ENCODE data around the gene TRIP10. TPM values are rescaled to one million over a fixed set of nuclear protein-coding genes. Genes with fewer than 3 reads are reported as not detected.

The TRIP10 gene
- total and polyA plus RNA-seq, 2 of the 13 experiments (the other 11 are each of a cell fraction or from before 2014, with no cell fraction given), result 32.5 to 33.2 TPM

GRCh38 chr19:6737873-6738786 is 1.4 kb upstream of the TRIP10 start (continued):
- TF ChIP-seq ZNF512B (CRISPR knock-in tag; IDR thresholded peaks at IDR 0.05; ENCODE audit: borderline replicate concordance), result 0 out of 2 replicates have a peak, but pooled peaks have one; percentile 44
- TF ChIP-seq ZNF20 (CRISPR knock-in tag; IDR thresholded peaks at IDR 0.05), result no peak
- no peak for TF ChIP-seq RORA (CRISPR knock-in tag; IDR thresholded peaks at IDR 0.05)
- no peak for TF ChIP-seq ZNF460 (CRISPR knock-in tag; IDR thresholded peaks at IDR 0.05; ENCODE audit: borderline replicate concordance)
- TF ChIP-seq, protein P1, sequence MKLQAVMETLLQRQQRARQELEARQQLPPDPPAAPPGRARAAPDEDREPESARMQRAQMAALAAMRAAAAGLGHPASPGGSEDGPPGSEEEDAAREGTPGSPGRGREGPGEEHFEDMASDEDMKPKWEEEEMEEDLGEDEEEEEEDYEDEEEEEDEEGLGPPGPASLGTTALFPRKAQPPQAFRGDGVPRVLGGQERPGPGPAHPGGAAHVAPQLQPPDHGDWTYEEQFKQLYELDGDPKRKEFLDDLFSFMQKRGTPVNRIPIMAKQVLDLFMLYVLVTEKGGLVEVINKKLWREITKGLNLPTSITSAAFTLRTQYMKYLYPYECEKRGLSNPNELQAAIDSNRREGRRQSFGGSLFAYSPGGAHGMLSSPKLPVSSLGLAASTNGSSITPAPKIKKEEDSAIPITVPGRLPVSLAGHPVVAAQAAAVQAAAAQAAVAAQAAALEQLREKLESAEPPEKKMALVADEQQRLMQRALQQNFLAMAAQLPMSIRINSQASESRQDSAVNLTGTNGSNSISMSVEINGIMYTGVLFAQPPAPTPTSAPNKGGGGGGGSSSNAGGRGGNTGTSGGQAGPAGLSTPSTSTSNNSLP (IDR thresholded peaks at IDR 0.05; ENCODE audit: low read depth, low read length), result no peak
- TF ChIP-seq ZNF790 (CRISPR knock-in tag; IDR thresholded peaks at IDR 0.05; ENCODE audit: borderline replicate concordance), result no peak
- no peak for TF ChIP-seq ZNF746 (CRISPR knock-in tag; IDR thresholded peaks at IDR 0.05)
- TF ChIP-seq POGK (CRISPR knock-in tag; conservative IDR thresholded peaks at IDR 0.05), result 0 out of 2 replicates have a peak, but pooled peaks have one; percentile 30
- TF ChIP-seq ZNF367 (CRISPR knock-in tag; IDR thresholded peaks at IDR 0.05; ENCODE audit: borderline replicate concordance), result no peak
- no peak for TF ChIP-seq RFX5 (IDR thresholded peaks at IDR 0.05; ENCODE audit: low read depth, low read length)
- TF ChIP-seq ISL2 (CRISPR knock-in tag; IDR thresholded peaks at IDR 0.05), result peak; percentile 65
- TF ChIP-seq ZEB1 (IDR thresholded peaks at IDR 0.05; ENCODE audit: insufficient replicate concordance, low read depth), result no peak
- no peak for TF ChIP-seq HNRNPK (IDR thresholded peaks at IDR 0.05; ENCODE audit: low read depth, low read length, poor library complexity, severe bottlenecking)
- TF ChIP-seq CERS6 (CRISPR knock-in tag; IDR thresholded peaks at IDR 0.05), result no peak
- no peak for TF ChIP-seq MTF2 (CRISPR knock-in tag; IDR thresholded peaks at IDR 0.05; ENCODE audit: borderline replicate concordance)
- TF ChIP-seq ZNF10 (CRISPR knock-in tag; IDR thresholded peaks at IDR 0.05; ENCODE audit: borderline replicate concordance, low read depth), result no peak
- no peak for TF ChIP-seq CEBPZ (IDR thresholded peaks at IDR 0.05; ENCODE audit: low read length)

All from HepG2 (cell line).